Measurements from ENCODE around the gene FAM149A. TPM values are rescaled to one million over a fixed set of nuclear protein-coding genes. Genes with fewer than 3 reads are reported as not detected.

The FAM149A gene
- total RNA-seq, 1 donor from 2014 or later, result 1.2 TPM

- no peak overlapping the region for H3K4me2 ChIP-seq (ENCODE audit: low read length)
- no peak overlapping the region for H3K4me3 ChIP-seq (ENCODE audit: insufficient read depth, low read depth, low read length)
- H3K9ac ChIP-seq (ENCODE audit: low read length), result no peak overlapping the region
- H3K27me3 Mint-ChIP-seq (ENCODE audit: low read depth, unreplicated experiment), result no peaks in the 10 kb centered on the region
- no peaks in the 10 kb centered on the region for H3K9me3 ChIP-seq (ENCODE audit: insufficient read depth, low read depth, low read length)
- H3K9me3 Mint-ChIP-seq (ENCODE audit: unreplicated experiment), result no peaks in the 10 kb centered on the region
- no peak overlapping the region for H3K27ac Mint-ChIP-seq (ENCODE audit: unreplicated experiment)
- H3K4me1 Mint-ChIP-seq (ENCODE audit: low read depth, unreplicated experiment), result peaks cover 6% of the 10 kb centered on the region
- no peaks in the 10 kb centered on the region for H3K4me1 ChIP-seq (ENCODE audit: insufficient read depth, low read length)
- H3K27ac ChIP-seq (ENCODE audit: low read depth, low read length), result no peak overlapping the region
- DNase-seq (ENCODE audit: low read depth) (no peak), FAIRE-seq (no peak)
- no peak overlapping the region for H3K4me3 Mint-ChIP-seq (ENCODE audit: unreplicated experiment)
- no peaks in the 10 kb centered on the region for H3K27me3 ChIP-seq (ENCODE audit: insufficient read depth, low read length)
- H4K20me1 ChIP-seq (ENCODE audit: insufficient read depth, low read length), result no peaks in the 10 kb centered on the region
- TF ChIP-seq, protein P1, sequence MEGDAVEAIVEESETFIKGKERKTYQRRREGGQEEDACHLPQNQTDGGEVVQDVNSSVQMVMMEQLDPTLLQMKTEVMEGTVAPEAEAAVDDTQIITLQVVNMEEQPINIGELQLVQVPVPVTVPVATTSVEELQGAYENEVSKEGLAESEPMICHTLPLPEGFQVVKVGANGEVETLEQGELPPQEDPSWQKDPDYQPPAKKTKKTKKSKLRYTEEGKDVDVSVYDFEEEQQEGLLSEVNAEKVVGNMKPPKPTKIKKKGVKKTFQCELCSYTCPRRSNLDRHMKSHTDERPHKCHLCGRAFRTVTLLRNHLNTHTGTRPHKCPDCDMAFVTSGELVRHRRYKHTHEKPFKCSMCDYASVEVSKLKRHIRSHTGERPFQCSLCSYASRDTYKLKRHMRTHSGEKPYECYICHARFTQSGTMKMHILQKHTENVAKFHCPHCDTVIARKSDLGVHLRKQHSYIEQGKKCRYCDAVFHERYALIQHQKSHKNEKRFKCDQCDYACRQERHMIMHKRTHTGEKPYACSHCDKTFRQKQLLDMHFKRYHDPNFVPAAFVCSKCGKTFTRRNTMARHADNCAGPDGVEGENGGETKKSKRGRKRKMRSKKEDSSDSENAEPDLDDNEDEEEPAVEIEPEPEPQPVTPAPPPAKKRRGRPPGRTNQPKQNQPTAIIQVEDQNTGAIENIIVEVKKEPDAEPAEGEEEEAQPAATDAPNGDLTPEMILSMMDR (IDR thresholded peaks at IDR 0.05; ENCODE audit: insufficient read depth, low read depth, low read length), result no peak
- no peak for TF ChIP-seq EZH2 (IDR thresholded peaks at IDR 0.05; ENCODE audit: insufficient read depth, low read length)
- no peaks in the 10 kb centered on the region for H3K36me3 Mint-ChIP-seq (ENCODE audit: low read depth, unreplicated experiment)
- H3K36me3 ChIP-seq (ENCODE audit: insufficient read depth, low read length), result no peaks in the 10 kb centered on the region
- no peaks in the 10 kb centered on the region for H3K79me2 ChIP-seq (ENCODE audit: insufficient read depth, low read length)
- H2AFZ ChIP-seq (ENCODE audit: low read depth, low read length), result no peak overlapping the region
These were observed 30.3 kb upstream of the FAM149A start for GRCh38 chr4:186074189-186074588.

DNA sequence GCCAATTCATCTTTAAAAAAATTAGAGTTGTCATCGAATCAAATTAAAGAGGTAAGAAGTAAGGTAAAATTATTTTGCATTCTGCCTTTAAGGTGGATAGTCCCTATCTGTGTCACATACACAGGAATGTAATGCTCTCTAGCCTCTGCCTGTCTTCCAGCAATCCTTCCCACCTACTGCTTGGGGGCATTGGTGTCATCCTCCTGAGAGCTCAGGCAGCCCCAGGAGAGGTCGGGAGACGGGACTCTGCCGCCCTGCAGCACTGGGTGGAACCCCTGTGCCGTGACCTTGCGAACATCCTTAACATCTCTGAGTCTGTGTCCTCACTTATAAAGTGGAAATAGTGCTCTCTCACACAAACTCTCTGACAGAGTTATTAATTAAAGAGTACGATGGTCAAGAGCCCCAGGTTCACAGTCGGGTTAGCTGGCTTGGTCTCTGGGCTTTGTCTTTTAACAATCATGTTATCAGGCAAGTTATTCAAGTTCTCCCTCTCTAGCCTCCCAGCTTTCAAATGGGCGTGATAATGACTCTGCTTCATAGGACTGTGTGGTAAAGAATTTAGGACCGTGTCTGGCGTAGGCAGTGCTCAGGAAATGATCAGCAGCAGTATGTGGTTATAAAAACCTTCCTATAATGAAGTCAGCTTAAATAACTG lies 25.4 kb upstream of the FAM149A start:
- Histone ChIP-seq H3K27ac (ENCODE audit: low read depth, low read length) (no peak overlapping the region), H2AFZ (ENCODE audit: low read depth, low read length) (no peak overlapping the region)
- no peak overlapping the region for H3K4me3 Mint-ChIP-seq (ENCODE audit: unreplicated experiment)

GRCh38 chr4:186079694-186080093 lies 24.8 kb upstream of the FAM149A start:
- H3K4me1 ChIP-seq (ENCODE audit: insufficient read depth, low read length), result no peaks in the 10 kb centered on the region
- H3K79me2 ChIP-seq (ENCODE audit: insufficient read depth, low read length), result no peaks in the 10 kb centered on the region
- H3K9me3 ChIP-seq (ENCODE audit: insufficient read depth, low read depth, low read length), result no peaks in the 10 kb centered on the region
- H3K36me3 ChIP-seq (ENCODE audit: insufficient read depth, low read length), result no peaks in the 10 kb centered on the region
- H3K4me1 Mint-ChIP-seq (ENCODE audit: low read depth, unreplicated experiment), result peaks cover 7% of the 10 kb centered on the region
- H3K36me3 Mint-ChIP-seq (ENCODE audit: low read depth, unreplicated experiment), result peaks cover 2% of the 10 kb centered on the region
- H3K9ac ChIP-seq (ENCODE audit: low read length), result no peak overlapping the region
- H3K27me3 Mint-ChIP-seq (ENCODE audit: low read depth, unreplicated experiment), result peaks cover 5% of the 10 kb centered on the region
- no peaks in the 10 kb centered on the region for H3K9me3 Mint-ChIP-seq (ENCODE audit: unreplicated experiment)
- no peak for FAIRE-seq
- H4K20me1 ChIP-seq (ENCODE audit: insufficient read depth, low read length), result no peaks in the 10 kb centered on the region
- no peak overlapping the region for H2AFZ ChIP-seq (ENCODE audit: low read depth, low read length)
- peak overlapping the region; percentile 40 for H3K4me2 ChIP-seq (ENCODE audit: low read length)
- H3K27ac ChIP-seq (ENCODE audit: low read depth, low read length), result no peak overlapping the region
- no peak overlapping the region for H3K4me3 ChIP-seq (ENCODE audit: insufficient read depth, low read depth, low read length)
- no peaks in the 10 kb centered on the region for H3K27me3 ChIP-seq (ENCODE audit: insufficient read depth, low read length)
- DNase-seq (ENCODE audit: low read depth), result no peak
- H3K27ac Mint-ChIP-seq (ENCODE audit: unreplicated experiment), result no peak overlapping the region
- TF ChIP-seq EZH2 (IDR thresholded peaks at IDR 0.05; ENCODE audit: insufficient read depth, low read length), result no peak
- TF ChIP-seq, protein P1 (IDR thresholded peaks at IDR 0.05; ENCODE audit: insufficient read depth, low read depth, low read length), result no peak
- no peak overlapping the region for H3K4me3 Mint-ChIP-seq (ENCODE audit: unreplicated experiment)

More for the DNA sequence above, 25.4 kb upstream of the FAM149A start:
- H4K20me1 ChIP-seq (ENCODE audit: insufficient read depth, low read length), result no peaks in the 10 kb centered on the region
- Mint-ChIP-seq H3K36me3 (ENCODE audit: low read depth, unreplicated experiment) (peaks cover 2% of the 10 kb centered on the region), H3K27me3 (ENCODE audit: low read depth, unreplicated experiment) (peaks cover 5% of the 10 kb centered on the region), H3K9me3 (ENCODE audit: unreplicated experiment) (no peaks in the 10 kb centered on the region), H3K27ac (ENCODE audit: unreplicated experiment) (no peak overlapping the region), H3K4me1 (ENCODE audit: low read depth, unreplicated experiment) (peaks cover 7% of the 10 kb centered on the region)
- FAIRE-seq (no peak), DNase-seq (ENCODE audit: low read depth) (no peak)
- no peaks in the 10 kb centered on the region for H3K4me1 ChIP-seq (ENCODE audit: insufficient read depth, low read length)
- TF ChIP-seq, protein P1 (IDR thresholded peaks at IDR 0.05; ENCODE audit: insufficient read depth, low read depth, low read length), result no peak
- TF ChIP-seq EZH2 (IDR thresholded peaks at IDR 0.05; ENCODE audit: insufficient read depth, low read length), result no peak
- H3K4me2 ChIP-seq (ENCODE audit: low read length), result peak overlapping the region; percentile 40
- no peak overlapping the region for H3K4me3 ChIP-seq (ENCODE audit: insufficient read depth, low read depth, low read length)
- no peaks in the 10 kb centered on the region for H3K27me3 ChIP-seq (ENCODE audit: insufficient read depth, low read length)
- no peaks in the 10 kb centered on the region for H3K9me3 ChIP-seq (ENCODE audit: insufficient read depth, low read depth, low read length)
- no peaks in the 10 kb centered on the region for H3K36me3 ChIP-seq (ENCODE audit: insufficient read depth, low read length)
- no peak overlapping the region for H3K9ac ChIP-seq (ENCODE audit: low read length)
- H3K79me2 ChIP-seq (ENCODE audit: insufficient read depth, low read length), result no peaks in the 10 kb centered on the region
